ENCODE data around the gene PPP1R18. TPM values are rescaled to one million over a fixed set of nuclear protein-coding genes. Genes with fewer than 3 reads are reported as not detected.

PPP1R18 gene
- total RNA-seq (10 to 100 TPM in 4 of 5 donors, 1 to 10 TPM in 1; 9.0 to 20.1 (median 12.8) TPM), polyA plus RNA-seq (10 to 100 TPM; 24.7 to 40.3 (median 32.2) TPM)
- long read RNA-seq, donor 1, transcript PPP1R18-206 (3 exons, 1,448 nt), result major isoform, 5 of 5 reads
- long read RNA-seq, donor 1, partial matches to known transcripts, result 0 of 5 reads
- long read RNA-seq, donor 1, other reads (novel, unspliced or antisense), result 0 of 5 reads
- long read RNA-seq, donor 2, transcript PPP1R18-206 (3 exons, 1,448 nt), result major isoform, 6 of 8 reads
- long read RNA-seq, donor 2, partial matches to known transcripts, result 0 of 8 reads
- long read RNA-seq, donor 2, other reads (novel, unspliced or antisense), result 0 of 8 reads
- long read RNA-seq, donor 3, partial matches to known transcripts, result 0 of 2 reads
- long read RNA-seq, donor 3, other reads (novel, unspliced or antisense), result 0 of 2 reads
- long read RNA-seq, donor 4, result 0 reads
- long read RNA-seq, donor 5, transcript PPP1R18-206 (3 exons, 1,448 nt), result major isoform, 5 of 5 reads
- long read RNA-seq, donor 5, partial matches to known transcripts, result 0 of 5 reads
- long read RNA-seq, donor 5, other reads (novel, unspliced or antisense), result 0 of 5 reads
- long read RNA-seq, donor 6, transcript PPP1R18-206 (3 exons, 1,448 nt), result major isoform, 17 of 20 reads
- long read RNA-seq, donor 6, partial matches to known transcripts, result 0 of 20 reads
- long read RNA-seq, donor 6, other reads (novel, unspliced or antisense), result 0 of 20 reads
- long read RNA-seq, donor 7, transcript PPP1R18-206 (3 exons, 1,448 nt), result major isoform, 13 of 26 reads
- long read RNA-seq, donor 7, partial matches to known transcripts, result 12 of 26 reads
- long read RNA-seq, donor 7, other reads (novel, unspliced or antisense), result 0 of 26 reads
- long read RNA-seq, donor 8, transcript PPP1R18-206 (3 exons, 1,448 nt), result major isoform, 7 of 7 reads
- long read RNA-seq, donor 8, partial matches to known transcripts, result 0 of 7 reads
- long read RNA-seq, donor 8, other reads (novel, unspliced or antisense), result 0 of 7 reads
- long read RNA-seq, donor 9, partial matches to known transcripts, result 0 of 4 reads
- long read RNA-seq, donor 9, other reads (novel, unspliced or antisense), result 0 of 4 reads
- long read RNA-seq, donor 10, partial matches to known transcripts, result 0 of 1 reads
- long read RNA-seq, donor 10, other reads (novel, unspliced or antisense), result 0 of 1 reads

- H3K4me3 ChIP-seq, result peak within 1 kb of the TSS; percentile 69 to 88 (median 82)
- no peaks in the 10 kb centered on the region for H3K9me3 ChIP-seq
- TF ChIP-seq POLR2AphosphoS5 (IDR thresholded peaks at IDR 0.05) (peak in 1 of 3 donors; percentile 43), POLR2A (IDR thresholded peaks at IDR 0.05) (no peak), CTCF (IDR thresholded peaks at IDR 0.05) (no peak)
- no peaks in the 10 kb centered on the region for H3K36me3 ChIP-seq
- intact Hi-C loops (cut with DNase I; ENCODE audit: low total_unique reads), result no loop called here
- H3K27me3 ChIP-seq, result no peaks in the 10 kb centered on the region
- H3K4me1 ChIP-seq, result peaks cover 32 to 82% (median 57%) of the 10 kb centered on the region in 4 donors
- WGBS, 5 donors, result 3 to 6% (median 4%) methylated on average over 20 to 41 of the region's 41 CpGs
- peak within 1 kb of the TSS; percentile 92 to 99 (median 97) for H3K27ac ChIP-seq
- peak; percentile 73 to 90 for DNase-seq
These were observed at the start of gene PPP1R18 for GRCh38 chr6:30686009-30686907. Gene PPP1R18 (minus strand): TSS chr6:30686645. CDS start chr6:30686018, 627 bp downstream.

GRCh38 chr6:30735668-30736314 is 49.3 kb upstream of the PPP1R18 start:
- 85 to 91% (median 89%) methylated on average over 8 of the region's 8 CpGs for WGBS, 5 donors

More at GRCh38 chr6:30735668-30736314, 49.3 kb upstream of the PPP1R18 start:
- Histone ChIP-seq H3K27ac (no peak overlapping the region), H3K9me3 (no peaks in the 10 kb centered on the region), H3K27me3 (no peaks in the 10 kb centered on the region), H3K4me1 (peaks cover 31 to 66% (median 55%) of the 10 kb centered on the region in 4 donors), H3K4me3 (no peak overlapping the region), H3K36me3 (peaks cover 57 to 100% (median 98%) of the 10 kb centered on the region in 4 donors)
- no peak for DNase-seq
- TF ChIP-seq EP300 (IDR thresholded peaks at IDR 0.05) (no peak), POLR2AphosphoS5 (IDR thresholded peaks at IDR 0.05) (no peak), POLR2A (IDR thresholded peaks at IDR 0.05) (no peak), CTCF (IDR thresholded peaks at IDR 0.05) (no peak)
- intact Hi-C loops (cut with DNase I; ENCODE audit: low total_unique reads), result no loop called here

Measured in stomach (tissue), 19 donors.